Measurements from ENCODE around the gene TMEM175. TPM values are rescaled to one million over a fixed set of nuclear protein-coding genes. Genes with fewer than 3 reads are reported as not detected.

TMEM175 gene
- total and polyA plus RNA-seq, 4 donors = 23.7 to 43.7 (median 27.4) TPM

- no peaks in the 10 kb centered on the region for H3K27me3 ChIP-seq (ENCODE audit: control insufficient read depth in 3 of 3, insufficient read depth in 3 of 3, low read length in 2 of 3)
- no peak overlapping the region for H3K4me3 ChIP-seq
- 96% methylated on average over 26 of the region's 26 CpGs for WGBS, 2 donors
- H3K9ac ChIP-seq (ENCODE audit: insufficient read depth in 1 of 2, low read length in 2 of 2) = no peak overlapping the region
- H3K9me3 ChIP-seq (ENCODE audit: control insufficient read depth in 4 of 4, insufficient read depth in 3 of 4, low read length in 3 of 4) = no peaks in the 10 kb centered on the region
- peaks cover 0 to 12% (median 10%) of the 10 kb centered on the region in 5 donors for H3K4me1 ChIP-seq (ENCODE audit: control insufficient read depth in 5 of 5, insufficient read depth in 5 of 5, low read length in 5 of 5)
- H3K27ac ChIP-seq (ENCODE audit: low read depth in 1 of 2, low read length in 1 of 2) = no peak overlapping the region
- no peak for ATAC-seq (ENCODE audit: insufficient read depth, low FRiP score)
- H3K36me3 ChIP-seq (ENCODE audit: control insufficient read depth in 4 of 4, insufficient read depth in 4 of 4, low read length in 4 of 4) = peaks cover 0 to 36% (median 16%) of the 10 kb centered on the region in 4 donors
- DNase-seq = no peak
- TF ChIP-seq CTCF (IDR thresholded peaks at IDR 0.05; ENCODE audit: control extremely low read depth, extremely low read depth) = no peak
Observed at GRCh38 chr4:909131-909571, 23.1 kb upstream of the TMEM175 start.

GRCh38 chr4:909821-910220 is 22.4 kb upstream of the TMEM175 start:
- Histone ChIP-seq H3K27me3 (ENCODE audit: control insufficient read depth in 3 of 3, insufficient read depth in 3 of 3, low read length in 2 of 3) (no peaks in the 10 kb centered on the region), H3K36me3 (ENCODE audit: control insufficient read depth in 4 of 4, insufficient read depth in 4 of 4, low read length in 4 of 4) (peaks cover 0 to 36% (median 16%) of the 10 kb centered on the region in 4 donors), H3K9me3 (ENCODE audit: control insufficient read depth in 4 of 4, insufficient read depth in 3 of 4, low read length in 3 of 4) (no peaks in the 10 kb centered on the region), H3K4me3 (no peak overlapping the region), H3K4me1 (ENCODE audit: control insufficient read depth in 5 of 5, insufficient read depth in 5 of 5, low read length in 5 of 5) (peaks cover 0 to 19% (median 10%) of the 10 kb centered on the region in 5 donors), H3K9ac (ENCODE audit: insufficient read depth in 1 of 2, low read length in 2 of 2) (no peak overlapping the region), H3K27ac (ENCODE audit: low read depth in 1 of 2, low read length in 1 of 2) (no peak overlapping the region)
- ATAC-seq (ENCODE audit: insufficient read depth, low FRiP score) (no peak), DNase-seq (no peak)
- TF ChIP-seq CTCF (IDR thresholded peaks at IDR 0.05; ENCODE audit: control extremely low read depth, extremely low read depth) = no peak
- WGBS, 2 donors = 96 to 97% methylated on average over 11 to 12 of the region's 12 CpGs

- Histone ChIP-seq H3K9ac (ENCODE audit: insufficient read depth in 1 of 2, low read length in 2 of 2) (no peak overlapping the region), H3K27ac (ENCODE audit: low read depth in 1 of 2, low read length in 1 of 2) (no peak overlapping the region), H3K4me3 (no peak overlapping the region), H3K4me1 (ENCODE audit: control insufficient read depth in 5 of 5, insufficient read depth in 5 of 5, low read length in 5 of 5) (peaks cover 0 to 22% (median 10%) of the 10 kb centered on the region in 5 donors), H3K27me3 (ENCODE audit: control insufficient read depth in 3 of 3, insufficient read depth in 3 of 3, low read length in 2 of 3) (no peaks in the 10 kb centered on the region), H3K36me3 (ENCODE audit: control insufficient read depth in 4 of 4, insufficient read depth in 4 of 4, low read length in 4 of 4) (peaks cover 0 to 36% (median 15%) of the 10 kb centered on the region in 4 donors), H3K9me3 (ENCODE audit: control insufficient read depth in 4 of 4, insufficient read depth in 3 of 4, low read length in 3 of 4) (no peaks in the 10 kb centered on the region)
- no peak for DNase-seq
- TF ChIP-seq CTCF (IDR thresholded peaks at IDR 0.05; ENCODE audit: control extremely low read depth, extremely low read depth) = no peak
- ATAC-seq (ENCODE audit: insufficient read depth, low FRiP score) = no peak
- 97% methylated on average over 25 to 26 of the region's 26 CpGs for WGBS, 2 donors
Observed at GRCh38 chr4:910366-911091, 21.7 kb upstream of the TMEM175 start.
